Fibroblast of peridontal ligament (primary cell): Measurements from ENCODE around the gene FADS1.
A peak's percentile ranks its signal among the peaks of the same experiment; 100 is the strongest.

Experiments used
- DNase-seq: peaks from one replicate; pipeline ENCODE4 v3.0.0-alpha.2; 2010; ENCODE audit errors: extremely low read depth

The FADS1 gene

DNA sequence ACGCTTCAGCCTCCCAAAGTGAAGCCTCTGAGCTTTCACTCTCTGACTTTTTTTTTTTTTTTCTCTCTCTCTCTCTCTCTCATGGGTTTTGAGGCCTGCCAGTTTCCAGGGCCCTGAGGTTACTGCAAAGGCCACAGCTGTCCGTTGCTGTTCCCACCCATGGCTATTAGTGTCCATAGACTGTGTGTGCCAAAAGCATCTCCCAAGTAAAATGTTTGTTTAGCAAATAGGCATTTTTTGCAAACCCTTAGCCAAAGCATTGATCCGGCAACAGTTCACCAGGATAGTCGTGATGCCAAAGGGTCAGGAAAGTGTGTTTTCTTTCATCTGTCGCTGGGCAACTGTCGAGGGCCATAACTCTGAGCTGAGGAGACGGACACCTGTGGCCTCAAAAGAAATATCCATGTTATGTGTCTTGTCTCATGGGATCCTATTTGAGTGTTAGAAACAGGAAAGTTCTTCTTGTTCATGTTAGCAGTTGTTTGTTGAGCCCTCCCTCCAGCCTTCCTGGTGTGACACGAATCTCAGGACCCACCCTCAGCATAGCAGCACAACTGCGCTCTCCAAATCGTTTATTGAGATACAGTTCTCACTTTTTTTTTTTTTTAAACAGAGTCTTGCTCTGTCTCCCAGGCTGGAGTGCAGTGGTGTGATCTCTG lies 29.7 kb upstream of the FADS1 start:
- no peak for DNase-seq

DNA sequence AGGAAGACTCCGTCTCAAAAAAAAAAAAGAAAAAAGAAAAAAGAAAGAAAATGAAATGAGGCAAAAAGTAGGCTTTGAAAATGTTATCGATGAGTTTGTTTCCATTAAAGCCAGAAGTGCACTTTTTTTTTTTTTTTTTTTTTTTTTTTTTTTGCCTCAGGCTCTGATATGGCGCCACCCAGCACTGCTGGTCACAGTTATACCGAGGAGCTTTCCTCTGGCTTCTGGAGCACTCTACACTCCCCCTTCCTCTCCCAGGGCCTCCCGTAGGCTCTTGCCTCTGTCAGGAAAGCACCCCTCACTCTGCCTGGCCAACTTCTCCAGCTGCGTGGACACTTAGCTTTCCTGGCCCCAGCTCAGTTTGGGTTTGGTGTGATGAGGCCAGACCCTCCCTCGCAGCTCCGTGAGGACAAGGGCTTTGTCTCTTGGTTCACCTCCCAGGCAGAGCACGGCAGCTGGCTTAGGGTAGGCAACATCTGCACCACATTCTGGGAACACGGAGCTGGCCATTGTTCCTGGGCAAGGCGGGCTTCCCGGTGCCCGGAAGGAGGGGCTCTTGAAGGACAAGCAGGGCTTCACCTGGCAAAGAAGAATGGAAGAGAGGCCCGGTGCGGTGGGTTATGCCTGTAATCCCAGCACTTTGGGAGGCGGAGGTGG lies 28.2 kb upstream of the FADS1 start:
- DNase-seq = no peak

DNA sequence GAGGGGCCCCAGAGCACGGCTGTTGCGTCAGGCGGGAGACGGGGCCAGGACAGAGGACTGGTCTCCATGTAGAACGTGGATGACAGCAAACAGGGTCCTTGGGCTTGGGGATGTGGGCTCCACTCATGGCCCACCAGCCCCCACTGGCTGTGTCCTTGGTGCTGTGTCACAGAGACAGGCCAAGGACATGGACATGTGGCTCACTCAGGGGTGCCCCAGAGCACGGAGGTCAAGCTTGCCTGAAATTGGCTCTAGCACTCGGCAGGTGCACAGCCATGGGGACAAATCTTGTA lies 25.7 kb upstream of the FADS1 start:
- DNase-seq = no peak

DNA sequence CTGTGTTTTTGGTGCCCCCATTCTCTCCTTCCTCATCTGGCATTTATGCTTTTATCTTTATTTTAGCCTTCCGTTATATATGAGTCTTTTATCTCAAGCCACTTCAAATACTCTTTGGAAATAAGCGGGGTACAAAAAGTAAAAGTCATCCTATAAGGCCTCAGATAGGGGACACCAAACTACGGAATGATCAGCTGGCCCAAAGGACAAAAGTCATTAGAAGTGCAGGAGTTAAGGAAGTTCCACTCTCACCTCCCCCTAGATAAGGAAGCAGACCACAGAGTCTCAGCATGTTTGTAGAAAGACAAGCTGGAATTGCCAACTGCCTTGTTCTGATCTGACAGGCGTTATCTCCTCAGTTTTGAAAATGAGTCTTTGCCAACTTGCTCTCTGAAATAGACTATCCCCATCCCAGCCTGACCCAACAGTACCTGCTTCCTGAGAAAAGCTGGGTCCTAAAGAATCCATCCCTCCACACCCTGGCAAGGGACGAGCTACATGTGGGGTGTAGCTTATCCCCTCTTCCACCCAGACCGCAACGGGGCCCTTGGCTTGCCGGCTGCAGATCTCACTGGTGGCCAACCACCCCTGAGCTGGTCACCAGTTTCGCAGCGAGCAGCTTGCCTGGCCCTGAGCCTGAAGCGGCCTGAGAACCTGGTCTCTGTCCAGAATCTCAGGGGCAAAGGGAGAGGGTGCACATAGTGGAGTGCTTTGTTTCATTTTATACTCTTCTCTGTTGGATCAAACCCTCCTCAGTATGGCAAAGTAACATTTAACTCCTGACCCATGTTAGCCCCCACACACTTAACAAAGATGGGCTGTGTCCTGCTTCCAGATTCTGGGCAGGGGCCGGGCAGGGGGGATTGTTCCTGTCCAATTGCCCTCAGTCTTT lies 25.1 kb upstream of the FADS1 start:
- no peak for DNase-seq

DNA sequence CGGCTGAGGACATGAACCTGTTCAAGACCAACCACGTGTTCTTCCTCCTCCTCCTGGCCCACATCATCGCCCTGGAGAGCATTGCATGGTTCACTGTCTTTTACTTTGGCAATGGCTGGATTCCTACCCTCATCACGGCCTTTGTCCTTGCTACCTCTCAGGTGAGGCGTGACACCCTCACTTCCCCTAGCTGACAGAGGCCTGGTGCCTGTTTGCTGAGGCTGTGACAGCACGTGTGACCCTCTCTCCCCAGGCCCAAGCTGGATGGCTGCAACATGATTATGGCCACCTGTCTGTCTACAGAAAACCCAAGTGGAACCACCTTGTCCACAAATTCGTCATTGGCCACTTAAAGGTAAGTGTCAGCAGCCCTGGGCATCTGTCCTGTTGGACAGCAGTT lies 23.6 kb upstream of the FADS1 start:
- no peak for DNase-seq

DNA sequence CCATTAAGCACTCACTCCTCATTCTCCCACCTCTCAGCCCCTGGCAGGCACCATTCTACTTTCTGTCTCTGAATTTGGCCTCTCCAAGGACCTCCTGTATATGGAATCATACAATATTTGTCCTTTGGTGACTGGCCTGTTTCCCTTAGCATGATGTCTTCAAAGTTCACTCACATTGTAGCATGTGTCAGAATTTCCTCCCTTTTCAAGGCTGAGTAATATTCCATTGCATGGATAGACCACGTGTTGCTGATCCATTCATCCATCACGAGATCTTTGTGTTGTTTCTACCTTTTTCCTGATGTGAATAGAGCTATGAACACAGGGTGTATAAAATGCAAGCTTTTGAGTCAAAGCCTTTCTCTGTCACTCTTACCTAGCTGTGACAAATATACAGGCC lies 22.9 kb upstream of the FADS1 start:
- DNase-seq = no peak

DNA sequence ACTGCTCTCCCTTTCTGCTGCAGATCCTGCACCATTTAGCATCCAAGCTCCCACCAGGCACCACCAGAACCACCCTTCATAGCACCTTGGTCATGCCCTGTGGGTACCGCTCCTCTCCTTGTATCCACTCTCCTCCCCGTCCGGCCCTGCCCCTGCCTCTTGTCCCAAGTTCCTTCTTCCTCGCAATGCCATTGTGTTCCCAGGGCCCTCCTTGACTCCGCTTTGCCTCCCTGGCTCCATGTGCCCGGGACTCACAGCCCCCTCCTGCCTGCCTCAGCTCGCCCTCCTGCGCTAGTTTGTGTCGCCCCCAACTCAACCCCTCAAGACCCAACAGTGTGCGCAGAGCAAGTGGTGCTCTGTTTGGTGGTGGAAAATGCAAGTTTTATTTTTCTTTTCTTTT lies 22.1 kb upstream of the FADS1 start:
- no peak for DNase-seq

DNA sequence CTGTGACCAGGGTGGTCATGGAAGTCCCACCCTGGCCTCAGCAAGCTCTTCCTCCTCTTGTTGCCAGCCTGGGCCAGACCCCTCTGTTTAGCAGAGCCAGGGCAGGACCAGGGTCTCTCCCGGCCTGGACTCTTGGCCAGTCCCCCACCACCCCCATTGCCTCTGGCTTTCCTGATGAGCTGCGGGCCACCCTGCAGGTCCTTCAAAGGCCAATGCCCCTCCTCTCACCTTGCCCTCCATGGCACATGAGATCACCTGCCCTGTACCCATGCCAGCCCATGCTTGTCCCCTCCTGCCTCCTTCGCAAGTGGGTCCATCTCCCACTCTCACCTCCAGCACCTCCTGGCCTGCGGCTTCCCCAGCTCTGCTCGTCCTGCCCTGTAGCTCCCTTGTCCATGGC lies 21.7 kb upstream of the FADS1 start:
- no peak for DNase-seq

DNA sequence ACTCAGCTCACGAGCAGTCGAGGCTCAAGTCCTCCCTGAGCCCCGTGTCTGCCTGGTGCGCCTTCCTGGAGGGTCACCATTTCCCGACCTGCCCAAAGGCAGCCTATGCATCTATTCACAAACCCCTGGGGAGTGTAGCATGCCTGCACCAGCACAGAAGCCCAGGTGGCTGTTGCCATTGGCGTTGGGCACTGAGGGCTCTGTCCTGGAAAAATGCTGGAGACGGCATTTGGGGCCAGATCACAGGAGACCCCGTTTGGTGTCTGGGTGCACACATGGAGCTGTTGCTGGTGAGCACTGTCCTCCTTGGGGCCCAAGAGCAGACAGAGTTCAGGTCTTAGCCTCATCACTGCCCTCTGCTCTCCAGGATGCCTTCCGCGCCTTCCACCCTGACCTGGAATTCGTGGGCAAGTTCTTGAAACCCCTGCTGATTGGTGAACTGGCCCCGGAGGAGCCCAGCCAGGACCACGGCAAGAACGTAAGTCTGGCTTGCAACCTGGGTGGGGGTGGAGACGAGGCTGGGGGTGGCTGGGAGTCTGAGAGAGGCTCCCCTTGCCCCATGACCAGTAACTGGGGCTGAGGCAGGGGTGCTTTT lies 20.7 kb upstream of the FADS1 start:
- DNase-seq = no peak

DNA sequence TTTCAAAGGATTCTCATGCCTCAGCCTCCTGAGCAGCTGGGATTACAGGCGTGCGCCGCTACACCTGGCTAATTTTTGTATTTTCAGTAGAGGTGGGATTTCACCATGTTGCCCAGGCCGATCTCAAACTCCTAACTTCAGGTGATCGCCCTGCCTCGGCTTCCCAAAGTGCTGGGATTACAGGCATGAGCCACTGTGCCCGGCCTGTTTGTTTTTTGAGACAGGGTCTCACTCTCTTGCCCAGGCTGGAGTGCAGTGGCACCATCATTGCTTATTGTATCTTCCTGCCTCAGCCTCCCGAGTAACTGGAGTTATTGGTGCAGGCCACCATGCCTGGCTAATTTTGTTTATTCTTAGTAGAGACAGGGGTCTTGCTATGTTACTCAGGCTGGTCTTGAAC lies 19.4 kb upstream of the FADS1 start:
- DNase-seq = no peak

DNA sequence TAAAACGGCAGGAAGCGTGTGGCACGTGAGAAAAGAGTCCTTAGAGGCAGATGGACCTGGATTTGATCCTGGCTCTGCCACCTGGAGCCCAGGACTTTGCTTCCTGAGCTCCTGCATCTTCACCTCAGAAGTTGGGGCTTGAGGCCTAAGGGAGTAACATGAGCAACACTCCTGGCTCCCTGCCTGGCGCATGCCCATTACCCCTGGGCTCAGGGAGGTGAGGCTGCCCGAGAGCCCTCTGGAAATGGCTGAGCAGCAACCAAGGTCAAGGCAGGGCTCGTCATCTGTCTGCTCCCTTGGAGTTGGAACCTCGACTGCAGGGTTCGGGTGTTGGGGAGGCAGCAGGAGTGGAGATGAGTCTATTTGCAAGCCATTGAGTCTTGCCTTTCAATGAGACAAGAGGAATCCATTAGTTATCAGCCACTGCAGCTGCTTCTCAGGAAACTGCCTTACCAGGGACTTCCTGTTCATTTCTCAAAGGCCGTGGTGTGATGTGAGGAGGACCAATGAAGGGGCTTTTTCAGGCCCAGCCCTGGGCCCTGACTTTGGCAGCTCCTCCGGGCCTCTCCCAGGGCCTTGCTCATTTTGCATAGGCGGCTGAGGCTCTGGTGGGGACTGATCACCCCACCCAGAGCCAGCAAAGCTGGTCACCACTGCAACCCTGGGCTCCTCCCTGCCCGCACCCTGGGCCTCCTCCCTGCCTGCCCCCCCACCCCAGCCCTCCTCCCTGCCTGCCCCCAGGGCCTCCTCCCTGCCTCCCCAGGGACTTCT lies 17.7 kb upstream of the FADS1 start:
- DNase-seq = peak; percentile 53

DNA sequence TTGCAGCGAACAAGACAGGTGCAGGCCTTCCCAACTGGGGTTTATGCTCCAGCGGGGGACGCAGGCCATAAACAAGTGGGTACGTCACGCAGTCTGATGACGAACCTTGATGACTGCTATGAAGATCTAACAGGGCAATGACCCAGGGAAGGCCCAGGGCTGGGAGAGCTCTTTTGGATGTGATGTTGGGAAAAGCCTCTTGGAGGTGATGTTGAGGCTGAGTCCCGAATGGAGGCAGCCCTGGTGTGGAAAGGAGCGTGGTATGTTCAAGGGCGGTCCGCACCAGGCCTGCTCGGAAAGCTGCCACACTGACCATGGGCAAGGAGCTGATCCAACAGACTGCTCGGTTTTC lies 17.1 kb upstream of the FADS1 start:
- no peak for DNase-seq

DNA sequence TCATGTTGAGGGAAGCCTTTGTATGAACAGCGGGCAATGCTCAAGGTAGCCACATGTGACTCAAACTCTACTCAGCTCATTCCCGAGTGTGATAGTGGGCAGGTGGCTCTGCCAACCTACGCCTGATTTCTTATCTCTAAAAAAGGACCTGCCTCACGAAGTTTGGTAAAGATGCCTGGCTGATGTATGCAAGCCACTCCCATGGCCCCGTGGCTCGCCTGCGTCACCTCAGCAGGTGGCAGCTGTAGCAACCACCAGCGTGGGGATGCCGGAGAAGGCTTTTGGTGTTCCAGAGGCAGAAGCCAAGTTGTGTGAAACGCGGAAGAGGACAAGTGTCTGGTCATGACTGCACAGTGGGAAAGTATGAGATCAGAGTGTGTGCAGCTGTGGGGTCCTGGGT lies 16.7 kb upstream of the FADS1 start:
- DNase-seq = no peak

DNA sequence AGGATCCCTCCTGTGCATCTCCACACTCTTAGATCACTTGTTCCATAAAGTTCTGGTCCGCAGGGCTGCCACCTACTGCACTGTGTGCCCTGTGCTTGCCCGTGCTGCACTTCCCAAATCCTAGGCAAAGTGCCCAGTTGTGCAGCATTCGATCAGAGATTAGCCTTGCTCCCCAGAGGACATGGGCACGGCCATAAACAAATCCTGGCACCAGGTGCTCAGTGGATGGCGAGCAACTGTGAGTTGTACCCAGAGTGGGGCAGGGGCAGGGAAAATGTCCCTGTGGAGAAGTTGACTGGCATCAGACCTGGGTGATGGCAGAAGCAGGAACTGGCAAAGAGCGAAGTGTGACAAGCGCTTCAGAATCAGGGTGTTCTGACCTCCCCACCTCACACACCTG lies 16.0 kb upstream of the FADS1 start:
- no peak for DNase-seq

DNA sequence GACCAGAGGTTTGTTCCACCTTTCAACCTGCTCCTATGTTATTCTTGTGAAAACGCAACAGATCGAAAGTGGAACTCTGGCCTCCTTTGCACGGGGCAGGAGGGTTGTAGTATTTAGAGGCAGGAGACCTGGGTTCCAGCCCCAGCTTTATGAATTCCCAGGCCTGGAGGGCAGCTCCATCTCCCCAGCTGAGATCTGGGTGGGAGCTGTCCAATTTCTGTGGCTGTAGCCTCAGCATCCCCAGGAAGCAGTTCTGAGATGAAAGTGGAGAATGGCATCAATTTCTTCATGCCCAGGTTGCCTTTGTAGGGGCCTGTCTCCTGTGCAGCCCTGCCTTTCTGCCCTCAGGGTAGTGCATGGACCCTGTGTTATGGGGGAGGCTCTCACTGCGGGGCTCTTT lies 15.4 kb upstream of the FADS1 start:
- DNase-seq = no peak

DNA sequence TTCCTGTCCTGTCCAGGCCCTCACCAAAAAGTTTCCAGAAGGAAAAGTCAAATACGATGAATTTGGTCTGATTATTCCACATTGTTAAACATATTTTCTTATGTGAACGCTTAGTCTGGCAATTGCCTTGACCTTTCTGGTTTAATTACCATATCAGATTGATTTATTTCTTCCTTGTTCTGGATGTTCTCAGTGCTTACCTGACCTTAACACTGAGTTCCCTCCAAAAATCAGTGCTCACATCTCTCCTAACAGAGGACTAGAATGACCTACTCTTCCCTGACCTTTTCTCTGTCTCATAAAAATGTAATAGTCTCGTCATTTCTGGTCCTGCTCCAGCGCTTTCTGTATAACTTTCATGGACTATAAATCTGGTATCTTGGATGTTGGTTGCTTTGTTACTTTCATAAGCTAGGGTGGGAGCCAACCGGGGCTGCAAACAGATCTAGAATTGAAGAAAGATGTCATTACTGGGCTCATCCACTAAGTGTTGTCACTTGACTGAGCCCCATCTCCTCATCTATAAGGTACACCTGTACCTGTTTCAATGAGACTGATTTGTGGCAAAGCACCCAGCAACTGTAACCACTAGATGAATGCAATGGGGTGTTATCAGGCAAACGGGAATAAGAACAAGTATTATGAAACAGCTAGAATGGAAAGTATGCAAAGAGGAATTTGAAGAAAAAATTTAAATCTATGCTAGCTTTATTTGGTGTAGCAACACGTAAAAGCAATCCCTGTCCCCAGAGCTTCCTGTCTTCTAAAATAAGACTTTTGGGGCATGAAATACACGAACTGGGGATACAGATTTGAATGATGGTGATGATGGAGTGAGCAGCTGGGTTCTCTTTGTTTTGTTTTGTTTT lies 13.7 kb upstream of the FADS1 start:
- DNase-seq = peak; percentile 48

DNA sequence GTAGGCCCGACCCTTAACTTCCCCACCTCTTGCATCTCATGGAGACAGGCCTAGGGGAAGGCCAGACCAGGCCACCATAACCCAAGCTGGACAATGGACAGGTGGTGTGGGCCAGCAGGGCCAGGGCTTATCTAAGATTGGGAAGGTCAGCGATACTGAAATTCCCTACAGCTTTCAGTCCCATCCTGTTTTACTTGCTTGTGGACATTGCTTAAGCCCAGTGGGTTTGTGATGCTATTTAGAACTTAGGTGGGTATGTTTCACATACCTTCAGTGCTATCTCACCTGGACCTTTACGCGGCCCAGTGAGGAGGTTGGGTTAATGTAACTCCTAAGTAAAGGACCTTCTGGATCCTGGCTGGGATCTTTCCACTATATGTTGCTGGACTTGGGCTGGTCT lies 13.0 kb upstream of the FADS1 start:
- no peak for DNase-seq

DNA sequence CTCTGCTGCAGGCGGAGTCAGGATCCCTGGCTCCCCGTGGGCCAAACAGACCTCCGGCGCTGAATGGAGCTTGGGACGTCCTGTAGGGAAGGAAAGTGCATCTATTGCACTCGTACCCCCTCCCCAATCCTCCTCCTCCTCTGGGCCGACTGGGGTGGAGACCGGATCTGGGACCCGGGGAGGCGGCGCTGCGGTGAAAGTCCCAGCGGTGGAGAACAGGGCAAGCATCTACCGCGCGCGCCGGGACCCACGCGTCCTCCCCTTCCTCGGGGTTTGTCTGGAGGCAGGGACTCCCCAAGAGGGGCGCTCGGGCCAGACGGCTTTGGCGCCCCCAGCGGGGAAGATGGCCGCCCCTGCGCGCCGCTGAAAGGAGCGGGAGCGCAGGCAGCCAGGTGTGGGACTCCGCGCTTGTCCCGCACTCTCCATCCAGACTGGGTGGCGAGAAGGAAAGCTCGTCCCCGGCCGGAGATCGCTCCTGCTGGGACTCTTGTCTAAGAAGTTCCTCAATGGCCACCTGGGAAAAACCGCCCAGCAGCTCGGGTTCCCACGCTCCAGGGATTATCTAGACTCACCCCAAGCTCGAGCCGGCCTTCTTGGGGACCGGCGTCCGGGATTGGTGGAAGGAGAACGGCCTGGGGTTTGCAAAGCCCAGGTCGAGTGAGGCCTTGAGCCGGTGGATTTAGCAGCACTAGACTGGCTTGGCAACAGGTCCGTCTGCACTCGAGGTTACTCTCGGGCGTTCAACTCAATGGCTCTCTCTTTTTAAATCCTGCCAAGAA lies 12.0 kb upstream of the FADS1 start:
- peak; percentile 17 for DNase-seq

DNA sequence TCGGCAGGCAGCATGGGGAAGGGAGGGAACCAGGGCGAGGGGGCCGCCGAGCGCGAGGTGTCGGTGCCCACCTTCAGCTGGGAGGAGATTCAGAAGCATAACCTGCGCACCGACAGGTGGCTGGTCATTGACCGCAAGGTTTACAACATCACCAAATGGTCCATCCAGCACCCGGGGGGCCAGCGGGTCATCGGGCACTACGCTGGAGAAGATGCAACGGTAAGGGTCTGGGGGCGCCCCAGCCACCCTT lies 11.5 kb upstream of the FADS1 start:
- DNase-seq = no peak

DNA sequence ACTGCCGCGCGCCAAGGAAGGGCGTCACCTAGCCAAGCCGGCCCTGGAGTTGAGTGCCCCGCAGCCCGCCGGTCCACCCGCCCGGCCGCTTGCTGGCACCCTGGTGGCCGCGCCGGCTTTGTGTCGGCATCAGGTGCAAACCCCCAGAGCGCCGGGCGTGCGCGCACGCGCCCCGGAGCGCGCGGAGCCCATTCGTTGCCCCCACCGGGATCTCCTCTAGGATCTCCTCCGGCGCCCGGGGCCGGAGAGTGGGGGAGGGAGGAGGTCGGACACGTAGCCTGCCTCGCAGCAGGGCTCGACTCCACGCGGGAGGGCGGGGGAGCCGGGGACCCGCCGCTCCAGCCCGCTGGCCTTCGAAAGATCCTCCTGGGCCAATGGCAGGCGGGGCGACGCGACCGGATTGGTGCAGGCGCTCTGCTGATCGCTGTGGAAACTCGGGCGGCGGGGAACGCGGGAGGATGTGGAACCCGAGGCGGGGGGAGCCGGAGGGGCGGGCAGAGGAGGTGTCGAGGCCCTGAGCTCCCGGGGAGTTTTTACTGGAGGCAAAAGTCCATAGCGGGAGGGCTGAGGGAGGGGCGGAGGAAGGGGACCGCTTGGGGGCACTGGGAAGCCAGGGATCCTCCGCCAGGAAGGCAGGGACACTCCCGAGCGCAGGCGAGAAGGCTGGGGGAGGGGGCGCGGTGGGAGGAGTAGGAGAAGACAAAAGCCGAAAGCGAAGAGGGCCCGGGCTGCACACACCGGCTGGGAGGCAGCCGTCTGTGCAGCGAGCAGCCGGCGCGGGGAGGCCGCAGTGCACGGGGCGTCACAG lies 11.0 kb upstream of the FADS1 start, which contains the start of gene FADS2:
TSS of gene FADS2 (plus strand) at position 730 of the 808 bp plus-strand sequence. CDS start 91 bp downstream, outside the sequence.
- peak; percentile 91 for DNase-seq
